Hepatocyte (in vitro differentiated cells): Measurements from ENCODE around the gene CXCL12.

Source experiments
- CTCF ChIP-seq: fragments of 200-600 bp; sonication (generic); IDR thresholded peaks from 2 replicates; pipeline ENCODE4 v1.5.1; 2016; ENCODE audit warnings: antibody characterized with exemption, mild to moderate bottlenecking; ENCODE audit not compliant: poor library complexity
- EZH2phosphoT487 ChIP-seq: fragments of 200-600 bp; sonication (generic); IDR thresholded peaks from one replicate; pipeline ENCODE4 v1.6.1; 2018; ENCODE audit warnings: antibody characterized with exemption, mild to moderate bottlenecking, low read depth, moderate library complexity; ENCODE audit not compliant: unreplicated experiment, severe bottlenecking

GRCh38 chr10:44388641-44389040 lies 3.7 kb upstream of the CXCL12 start:
- no peak for TF ChIP-seq CTCF
- TF ChIP-seq EZH2phosphoT487 = no peak
